Activated CD8-positive, alpha-beta T cell treated with anti-CD3 and anti-CD28 coated beads for 36 hours (primary cell): ENCODE results near the gene CLTA. TPM values are rescaled to one million over a fixed set of nuclear protein-coding genes. Genes with fewer than 3 reads are reported as not detected.
A peak's percentile ranks its signal among the peaks of the same experiment; 100 is the strongest.

ENCODE experiments used
- ATAC-seq: fragments of 200-7000 bp; cut with Tn5 transposase; one replicate; pipeline ENCODE4 v1.10.0; 2021; ENCODE audit warnings: mild to moderate bottlenecking, moderate library complexity
- CTCF ChIA-PET: fragments of 350-600 bp; sonication (Branson Sonifier 250); formaldehyde crosslinking; loops from one replicate; lab custom pipeline; 2021; ENCODE audit warnings: antibody characterized with exemption; lab: Charles Lee
- POLR2A ChIA-PET: fragments of 350-600 bp; sonication (Branson Sonifier 250); formaldehyde crosslinking; loops from one replicate; lab custom pipeline; 2021; ENCODE audit warnings: antibody characterized with exemption; lab: Charles Lee
- DNase-seq: peaks from one replicate; pipeline ENCODE4 v3.0.0-alpha.2; 2020
- H3K27ac Mint-ChIP-seq: one replicate; pipeline ENCODE4 v1.8.0; 2021; ENCODE audit warnings: mild to moderate bottlenecking, mixed read lengths
- H3K27me3 Mint-ChIP-seq: one replicate; pipeline ENCODE4 v1.8.0; 2021; ENCODE audit warnings: mixed read lengths
- H3K36me3 Mint-ChIP-seq: one replicate; pipeline ENCODE4 v1.8.0; 2021; ENCODE audit warnings: low read depth, mixed read lengths
- H3K4me1 Mint-ChIP-seq: one replicate; pipeline ENCODE4 v1.8.0; 2021; ENCODE audit warnings: low read depth, mixed read lengths
- H3K4me3 Mint-ChIP-seq: one replicate; pipeline ENCODE4 v1.8.0; 2021; ENCODE audit warnings: mild to moderate bottlenecking, moderate library complexity, mixed read lengths
- H3K9me3 Mint-ChIP-seq: one replicate; pipeline ENCODE4 v1.8.0; 2021; ENCODE audit warnings: mixed read lengths
- intact Hi-C: fragments of 100-400 bp; cut with micrococcal nuclease; formaldehyde crosslinking; loops from one replicate; pipeline ENCODE4 v1.10.0; 2022
- total RNA-seq, 2 experiments: library from RNA; stranded (reverse); gene quantifications; one replicate each; pipeline ENCODE4 v1.2.3, GENCODE V29; 2021
- TF ChIP-seq, protein P1 (sequence below): fragments of 200-600 bp; IDR thresholded peaks from one replicate; pipeline ENCODE4 v1.8.0; 2022; ENCODE audit warnings: antibody characterized with exemption, mild to moderate bottlenecking

The CLTA gene
- total RNA-seq, 2 experiments from 2014 or later, result 116 to 119 TPM

DNA sequence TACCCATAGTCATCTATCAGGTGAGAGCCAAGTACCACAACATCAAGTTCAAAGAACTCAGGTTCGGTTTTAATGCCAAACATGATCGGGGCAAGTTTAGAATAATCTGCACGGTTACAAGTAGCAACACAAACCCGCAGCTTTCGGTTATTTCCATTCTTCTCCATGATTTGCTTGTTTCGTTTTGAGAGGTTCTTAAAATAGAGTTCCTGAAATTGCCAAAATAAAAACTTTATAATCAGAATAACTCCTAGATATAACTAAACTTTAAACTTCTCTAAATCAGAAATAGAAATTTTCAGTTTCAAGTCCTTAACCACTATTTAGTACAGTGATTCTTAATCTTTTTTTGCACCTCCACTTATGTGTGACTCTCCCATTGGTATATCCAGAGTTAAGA, 58.5 kb downstream of the CLTA start:
- H3K4me3 Mint-ChIP-seq, result no peak overlapping the region
- intact Hi-C loops, result loop anchor here (2.0 kb wide), 1 partner anchor 80 kb away; no protein-coding TSS in a partner anchor
- TF ChIP-seq, protein P1, sequence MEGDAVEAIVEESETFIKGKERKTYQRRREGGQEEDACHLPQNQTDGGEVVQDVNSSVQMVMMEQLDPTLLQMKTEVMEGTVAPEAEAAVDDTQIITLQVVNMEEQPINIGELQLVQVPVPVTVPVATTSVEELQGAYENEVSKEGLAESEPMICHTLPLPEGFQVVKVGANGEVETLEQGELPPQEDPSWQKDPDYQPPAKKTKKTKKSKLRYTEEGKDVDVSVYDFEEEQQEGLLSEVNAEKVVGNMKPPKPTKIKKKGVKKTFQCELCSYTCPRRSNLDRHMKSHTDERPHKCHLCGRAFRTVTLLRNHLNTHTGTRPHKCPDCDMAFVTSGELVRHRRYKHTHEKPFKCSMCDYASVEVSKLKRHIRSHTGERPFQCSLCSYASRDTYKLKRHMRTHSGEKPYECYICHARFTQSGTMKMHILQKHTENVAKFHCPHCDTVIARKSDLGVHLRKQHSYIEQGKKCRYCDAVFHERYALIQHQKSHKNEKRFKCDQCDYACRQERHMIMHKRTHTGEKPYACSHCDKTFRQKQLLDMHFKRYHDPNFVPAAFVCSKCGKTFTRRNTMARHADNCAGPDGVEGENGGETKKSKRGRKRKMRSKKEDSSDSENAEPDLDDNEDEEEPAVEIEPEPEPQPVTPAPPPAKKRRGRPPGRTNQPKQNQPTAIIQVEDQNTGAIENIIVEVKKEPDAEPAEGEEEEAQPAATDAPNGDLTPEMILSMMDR, result no peak
- CTCF ChIA-PET, result interaction anchor here (0.9 to 6.0 kb wide), 7 partner anchors 10 to 146 kb away, joined by 3 to 45 read pairs (median 4); no protein-coding TSS in a partner anchor
- peaks cover 6% of the 10 kb centered on the region for H3K36me3 Mint-ChIP-seq
- H3K9me3 Mint-ChIP-seq, result no peaks in the 10 kb centered on the region
- no peak overlapping the region for H3K27ac Mint-ChIP-seq
- H3K27me3 Mint-ChIP-seq, result no peaks in the 10 kb centered on the region
- peaks cover 19% of the 10 kb centered on the region for H3K4me1 Mint-ChIP-seq
- POLR2A ChIA-PET, result no interaction called here
- no peak for DNase-seq
- no peak for ATAC-seq

DNA sequence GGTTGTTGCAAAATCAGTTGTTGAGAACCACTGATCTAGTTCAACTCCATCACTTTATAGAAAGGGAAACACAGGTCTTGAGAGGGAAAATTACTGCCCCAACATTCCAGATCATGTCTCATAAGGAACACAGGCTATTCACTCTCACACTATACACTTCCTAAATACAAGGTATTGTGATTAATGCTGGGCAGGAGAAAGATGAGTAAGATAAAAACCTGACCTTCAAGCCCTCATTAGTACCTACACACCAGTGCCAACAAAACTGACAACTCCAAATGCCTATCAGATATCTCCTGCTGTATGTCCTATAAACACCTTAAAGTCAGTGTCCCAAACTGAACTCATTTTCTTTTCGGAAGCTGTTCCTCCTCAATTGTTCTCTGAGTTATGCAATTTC, 59.4 kb downstream of the CLTA start:
- Mint-ChIP-seq H3K36me3 (peaks cover 6% of the 10 kb centered on the region), H3K27me3 (no peaks in the 10 kb centered on the region), H3K27ac (peak overlapping the region; percentile 13), H3K4me1 (peaks cover 19% of the 10 kb centered on the region), H3K4me3 (no peak overlapping the region), H3K9me3 (no peaks in the 10 kb centered on the region)
- ATAC-seq (no peak), DNase-seq (no peak)
- intact Hi-C loops, result no loop called here
- TF ChIP-seq, protein P1, result no peak
- ChIA-PET CTCF (interaction anchor here (1.4 to 6.0 kb wide), 2 partner anchors 61 to 79 kb away, joined by 3 to 45 read pairs; no protein-coding TSS in a partner anchor), POLR2A (interaction anchor here (1.0 kb wide), 1 partner anchor 9 kb away, joined by 3 read pairs; the partner anchor contains the start of gene GNE)

DNA sequence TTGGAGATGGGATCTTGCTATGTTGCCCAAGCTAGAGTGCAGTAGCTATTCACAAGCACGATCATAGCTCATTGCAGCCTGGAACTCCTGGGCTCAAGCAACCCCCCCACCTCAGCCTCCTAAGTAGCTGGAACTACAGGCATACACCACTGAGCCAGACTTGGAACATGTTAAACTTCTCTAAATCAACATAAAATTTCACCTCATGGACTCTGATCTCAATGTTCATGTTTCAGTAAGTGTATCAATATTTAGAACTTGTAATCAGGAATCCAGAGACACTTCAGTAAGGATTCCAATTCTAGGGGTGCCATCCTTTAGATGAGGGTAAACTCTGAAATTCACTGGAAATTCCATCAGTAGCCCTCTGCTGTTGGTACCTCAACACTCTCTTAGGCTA, 60.7 kb downstream of the CLTA start:
- POLR2A ChIA-PET, result interaction anchor here (1.1 kb wide), 1 partner anchor 11 kb away, joined by 3 read pairs; no protein-coding TSS in a partner anchor
- Mint-ChIP-seq H3K4me3 (no peak overlapping the region), H3K4me1 (peaks cover 21% of the 10 kb centered on the region), H3K27me3 (no peaks in the 10 kb centered on the region), H3K36me3 (peaks cover 6% of the 10 kb centered on the region), H3K27ac (no peak overlapping the region), H3K9me3 (no peaks in the 10 kb centered on the region)
- TF ChIP-seq, protein P1, result no peak
- CTCF ChIA-PET, result interaction anchor here (1.2 to 6.0 kb wide), 3 partner anchors 60 to 79 kb away, joined by 3 to 45 read pairs (median 8); partner anchors contain the start of gene CLTA
- no peak for ATAC-seq
- DNase-seq, result no peak
- intact Hi-C loops, result no loop called here

DNA sequence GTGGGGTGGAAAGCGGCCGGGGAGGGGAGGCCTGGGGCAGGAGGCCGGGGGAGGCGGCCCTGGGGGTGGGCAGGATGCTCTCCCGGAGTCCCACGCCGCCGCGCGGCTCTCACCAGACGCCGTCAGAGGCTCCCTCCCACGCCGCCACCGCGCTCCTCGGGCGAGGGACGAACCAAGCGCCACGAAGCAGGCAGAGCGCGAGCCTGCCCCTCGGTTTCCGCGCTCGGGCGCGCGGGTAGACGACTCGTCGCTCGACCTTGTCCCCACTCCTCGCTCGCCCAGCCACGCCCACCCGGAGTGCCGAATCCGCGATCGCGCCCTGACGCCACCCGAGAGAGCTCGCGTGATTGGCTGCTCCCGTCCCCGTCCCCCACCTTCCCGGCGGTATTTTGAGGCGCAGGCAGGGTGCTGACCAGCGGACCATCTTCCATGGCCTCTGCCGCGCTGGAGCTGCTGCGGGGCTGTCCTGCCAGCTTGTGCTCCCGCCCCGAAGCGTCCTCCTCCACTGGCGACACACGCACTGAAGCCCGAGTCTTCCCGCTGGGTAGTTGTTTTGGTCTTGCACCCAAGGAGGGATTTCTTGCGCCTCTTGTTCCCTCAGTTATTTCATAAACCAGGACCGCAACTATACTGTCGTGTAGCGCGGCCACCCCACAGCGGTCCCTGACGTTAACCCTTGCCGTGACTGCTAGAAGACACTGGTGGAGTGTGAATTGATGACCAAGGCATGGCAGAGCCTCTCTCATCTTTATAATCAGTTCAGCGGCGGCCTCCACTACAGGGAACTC, 67.7 kb downstream of the CLTA start, which contains the start of gene GNE:
Gene GNE (minus strand): TSS at position 241 of the 788 bp plus-strand sequence. CDS start 9,093 bp downstream, outside the sequence.
- intact Hi-C loops, result no loop called here
- TF ChIP-seq, protein P1, result no peak
- ATAC-seq (peak; percentile 86), DNase-seq (peak; percentile 97)
- H3K4me1 Mint-ChIP-seq, result peaks cover 10% of the 10 kb centered on the region
- no peaks in the 10 kb centered on the region for H3K27me3 Mint-ChIP-seq
- ChIA-PET CTCF (interaction anchor here (0.7 to 1.6 kb wide), 6 partner anchors 10 to 155 kb away, joined by 3 to 9 read pairs (median 4); partner anchors contain the start of gene CLTA), POLR2A (interaction anchor here (1.0 to 1.9 kb wide), 7 partner anchors 8 to 309 kb away, joined by 3 to 5 read pairs (median 4); no protein-coding TSS in a partner anchor)
- peak within 1 kb of the TSS; percentile 92 for H3K27ac Mint-ChIP-seq
- H3K9me3 Mint-ChIP-seq, result no peaks in the 10 kb centered on the region
- peak within 1 kb of the TSS; percentile 89 for H3K4me3 Mint-ChIP-seq
- H3K36me3 Mint-ChIP-seq, result peaks cover 2% of the 10 kb centered on the region
